ENCODE results near the gene PTTG1. TPM values are rescaled to one million over a fixed set of nuclear protein-coding genes. Genes with fewer than 3 reads are reported as not detected.

PTTG1 gene
- total RNA-seq (51.3 TPM), polyA plus RNA-seq (6.5 TPM)

GRCh38 chr5:160421625-160422258 lies at the start of gene PTTG1:
Gene PTTG1 (plus strand): TSS chr5:160421855. CDS start chr5:160422313, 458 bp downstream.
- WGBS, result under 1% methylated on average over 39 of the region's 39 CpGs
- Histone ChIP-seq H3K4me3 (ENCODE audit: low read depth, low read length) (peak within 1 kb of the TSS; percentile 66), H3K36me3 (ENCODE audit: insufficient read depth) (no peaks in the 10 kb centered on the region), H3K4me1 (ENCODE audit: insufficient read depth) (no peaks in the 10 kb centered on the region), H3K27ac (ENCODE audit: low read depth) (peak within 1 kb of the TSS; percentile 56)
- peak; percentile 91 for DNase-seq (ENCODE audit: extremely low spot score)

- no peak for DNase-seq (ENCODE audit: extremely low spot score)
- Histone ChIP-seq H3K36me3 (ENCODE audit: insufficient read depth) (no peaks in the 10 kb centered on the region), H3K27ac (ENCODE audit: low read depth) (no peak overlapping the region), H3K4me3 (ENCODE audit: low read depth, low read length) (no peak overlapping the region), H3K4me1 (ENCODE audit: insufficient read depth) (no peaks in the 10 kb centered on the region)
Observed at GRCh38 chr5:160375166-160375565, 46.5 kb upstream of the PTTG1 start.

DNA sequence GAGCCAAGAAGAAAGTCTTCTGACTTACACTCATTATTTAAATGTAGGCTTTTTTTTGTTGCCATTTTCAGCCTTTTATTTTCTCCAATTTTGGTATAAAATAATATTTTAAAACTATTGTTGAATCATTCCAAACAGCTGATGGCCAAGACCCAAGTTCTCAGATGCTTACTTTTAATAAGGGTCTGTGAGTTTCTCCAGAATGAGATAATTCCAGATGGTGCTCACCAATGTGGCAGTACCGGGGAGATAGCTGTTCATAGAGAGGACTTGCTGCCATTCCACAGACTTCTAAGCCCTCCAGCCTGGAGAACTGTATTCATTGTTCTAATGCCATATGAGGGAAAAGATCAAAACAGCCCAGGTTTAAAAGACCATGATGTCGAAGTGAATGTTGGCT lies 46.0 kb upstream of the PTTG1 start:
- WGBS, result 41% methylated on average over 2 of the region's 2 CpGs
- no peak for DNase-seq (ENCODE audit: extremely low spot score)
- Histone ChIP-seq H3K27ac (ENCODE audit: low read depth) (no peak overlapping the region), H3K4me3 (ENCODE audit: low read depth, low read length) (no peak overlapping the region), H3K36me3 (ENCODE audit: insufficient read depth) (no peaks in the 10 kb centered on the region), H3K4me1 (ENCODE audit: insufficient read depth) (no peaks in the 10 kb centered on the region)

- no peaks in the 10 kb centered on the region for H3K4me1 ChIP-seq (ENCODE audit: insufficient read depth)
- H3K27ac ChIP-seq (ENCODE audit: low read depth), result no peak overlapping the region
- DNase-seq (ENCODE audit: extremely low spot score), result no peak
- H3K4me3 ChIP-seq (ENCODE audit: low read depth, low read length), result no peak overlapping the region
- no peaks in the 10 kb centered on the region for H3K36me3 ChIP-seq (ENCODE audit: insufficient read depth)
Observed at GRCh38 chr5:160376416-160376815, 45.2 kb upstream of the PTTG1 start.

DNA sequence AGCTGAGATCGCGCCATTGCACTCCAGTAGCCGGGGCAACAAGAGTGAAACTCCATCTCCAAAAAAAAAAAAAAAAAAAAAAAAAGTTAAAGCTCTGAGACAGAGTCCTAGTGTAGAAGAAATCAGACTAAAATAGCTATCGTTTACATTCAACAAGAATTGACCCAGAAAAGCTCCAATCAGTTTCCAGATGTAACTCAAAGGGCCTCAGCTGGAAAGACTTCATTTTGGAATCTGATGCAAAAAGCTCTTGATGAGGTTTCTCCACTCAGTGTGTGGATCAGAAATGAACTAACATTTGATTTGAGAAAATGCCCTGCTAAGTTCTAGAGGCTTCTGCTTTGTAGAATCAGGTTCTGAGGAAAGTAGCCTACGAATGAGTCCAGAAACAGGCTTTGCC lies 44.0 kb upstream of the PTTG1 start:
- WGBS, result 76% methylated on average over 5 of the region's 5 CpGs
- Histone ChIP-seq H3K36me3 (ENCODE audit: insufficient read depth) (no peaks in the 10 kb centered on the region), H3K27ac (ENCODE audit: low read depth) (no peak overlapping the region), H3K4me1 (ENCODE audit: insufficient read depth) (no peaks in the 10 kb centered on the region), H3K4me3 (ENCODE audit: low read depth, low read length) (no peak overlapping the region)
- DNase-seq (ENCODE audit: extremely low spot score), result no peak

GRCh38 chr5:160378330-160378729 lies 43.3 kb upstream of the PTTG1 start:
- Histone ChIP-seq H3K4me1 (ENCODE audit: insufficient read depth) (no peaks in the 10 kb centered on the region), H3K27ac (ENCODE audit: low read depth) (no peak overlapping the region), H3K36me3 (ENCODE audit: insufficient read depth) (no peaks in the 10 kb centered on the region), H3K4me3 (ENCODE audit: low read depth, low read length) (no peak overlapping the region)
- 74% methylated on average over 2 of the region's 2 CpGs for WGBS
- no peak for DNase-seq (ENCODE audit: extremely low spot score)

GRCh38 chr5:160379511-160379910 lies 42.1 kb upstream of the PTTG1 start:
- Histone ChIP-seq H3K27ac (ENCODE audit: low read depth) (no peak overlapping the region), H3K36me3 (ENCODE audit: insufficient read depth) (no peaks in the 10 kb centered on the region), H3K4me1 (ENCODE audit: insufficient read depth) (no peaks in the 10 kb centered on the region), H3K4me3 (ENCODE audit: low read depth, low read length) (no peak overlapping the region)
- no peak for DNase-seq (ENCODE audit: extremely low spot score)
- WGBS, result 53% methylated on average over 4 of the region's 4 CpGs

DNA sequence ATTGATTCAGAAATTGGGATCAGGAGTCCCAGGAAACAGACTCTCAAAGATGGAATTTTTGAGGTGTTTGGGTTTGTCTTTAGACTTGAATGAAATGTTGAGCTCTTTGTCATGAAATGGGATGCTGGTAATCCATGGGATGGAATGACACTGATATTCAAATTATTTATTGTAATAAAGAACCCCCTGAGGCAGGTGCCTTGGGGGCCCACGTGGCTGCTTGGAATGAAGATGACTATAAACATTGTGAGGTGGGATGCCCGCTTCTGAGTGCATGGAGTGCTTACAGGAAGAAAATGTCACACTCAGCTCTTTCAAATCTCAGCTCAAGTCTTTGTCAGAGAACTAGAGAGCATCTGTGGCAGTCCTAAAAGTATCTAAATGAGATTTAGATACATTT lies 41.6 kb upstream of the PTTG1 start:
- H3K27ac ChIP-seq (ENCODE audit: low read depth), result no peak overlapping the region
- no peak for DNase-seq (ENCODE audit: extremely low spot score)
- H3K4me1 ChIP-seq (ENCODE audit: insufficient read depth), result no peaks in the 10 kb centered on the region
- H3K4me3 ChIP-seq (ENCODE audit: low read depth, low read length), result no peak overlapping the region
- WGBS, result 73% methylated on average over 2 of the region's 2 CpGs
- H3K36me3 ChIP-seq (ENCODE audit: insufficient read depth), result no peaks in the 10 kb centered on the region

DNA sequence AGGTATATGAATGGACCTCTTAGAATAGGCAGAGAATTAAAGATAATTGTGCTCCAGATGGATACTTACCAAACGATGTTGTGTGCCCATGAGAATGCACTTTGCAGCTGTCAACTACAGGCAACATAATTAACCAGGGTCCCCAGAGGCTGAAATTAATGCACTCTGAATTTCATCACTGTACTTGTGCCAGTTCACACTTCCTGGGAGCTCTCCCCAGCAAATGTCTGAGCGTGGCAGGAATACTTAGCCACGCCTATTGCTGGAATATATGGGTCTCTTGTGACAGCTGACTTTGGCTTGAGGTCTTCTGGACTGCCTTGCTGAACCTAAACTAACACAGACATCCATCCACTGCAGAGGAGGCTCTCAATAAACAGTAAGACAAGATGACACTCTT lies 39.3 kb upstream of the PTTG1 start:
- WGBS, result 63% methylated on average over 3 of the region's 3 CpGs
- no peaks in the 10 kb centered on the region for H3K4me1 ChIP-seq (ENCODE audit: insufficient read depth)
- no peaks in the 10 kb centered on the region for H3K36me3 ChIP-seq (ENCODE audit: insufficient read depth)
- H3K4me3 ChIP-seq (ENCODE audit: low read depth, low read length), result no peak overlapping the region
- no peak overlapping the region for H3K27ac ChIP-seq (ENCODE audit: low read depth)
- DNase-seq (ENCODE audit: extremely low spot score), result no peak

DNA sequence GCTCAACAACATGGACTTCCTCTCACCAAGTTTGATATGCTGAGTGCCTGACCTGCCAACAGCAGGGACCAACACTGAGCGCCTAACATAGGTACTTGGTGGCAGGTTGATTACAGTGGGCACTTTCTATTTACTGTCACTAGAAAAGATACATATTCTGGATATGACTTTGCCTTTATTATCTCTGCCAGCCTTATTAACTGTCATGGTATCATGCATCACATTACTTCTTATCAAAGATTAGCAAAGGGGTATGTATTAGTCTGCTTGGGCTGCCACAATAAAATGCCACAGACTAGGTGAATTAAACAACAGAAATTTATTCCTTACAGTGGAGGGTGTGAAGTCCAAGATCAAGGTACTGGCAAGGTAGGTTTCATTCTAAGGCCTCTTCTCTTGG lies 37.0 kb upstream of the PTTG1 start:
- H3K4me1 ChIP-seq (ENCODE audit: insufficient read depth), result no peaks in the 10 kb centered on the region
- no peak overlapping the region for H3K4me3 ChIP-seq (ENCODE audit: low read depth, low read length)
- H3K27ac ChIP-seq (ENCODE audit: low read depth), result no peak overlapping the region
- no peaks in the 10 kb centered on the region for H3K36me3 ChIP-seq (ENCODE audit: insufficient read depth)
- DNase-seq (ENCODE audit: extremely low spot score), result no peak
- WGBS, result 98% methylated on average over 1 of the region's 1 CpG

- DNase-seq (ENCODE audit: extremely low spot score), result no peak
- no peak overlapping the region for H3K4me3 ChIP-seq (ENCODE audit: low read depth, low read length)
- H3K36me3 ChIP-seq (ENCODE audit: insufficient read depth), result no peaks in the 10 kb centered on the region
- H3K27ac ChIP-seq (ENCODE audit: low read depth), result no peak overlapping the region
- no peaks in the 10 kb centered on the region for H3K4me1 ChIP-seq (ENCODE audit: insufficient read depth)
Observed at GRCh38 chr5:160385496-160385895, 36.2 kb upstream of the PTTG1 start.

GRCh38 chr5:160387445-160387844 lies 34.2 kb upstream of the PTTG1 start:
- no peak overlapping the region for H3K4me3 ChIP-seq (ENCODE audit: low read depth, low read length)
- 99% methylated on average over 1 of the region's 1 CpG for WGBS
- H3K27ac ChIP-seq (ENCODE audit: low read depth), result no peak overlapping the region
- no peaks in the 10 kb centered on the region for H3K36me3 ChIP-seq (ENCODE audit: insufficient read depth)
- DNase-seq (ENCODE audit: extremely low spot score), result no peak
- H3K4me1 ChIP-seq (ENCODE audit: insufficient read depth), result no peaks in the 10 kb centered on the region

DNA sequence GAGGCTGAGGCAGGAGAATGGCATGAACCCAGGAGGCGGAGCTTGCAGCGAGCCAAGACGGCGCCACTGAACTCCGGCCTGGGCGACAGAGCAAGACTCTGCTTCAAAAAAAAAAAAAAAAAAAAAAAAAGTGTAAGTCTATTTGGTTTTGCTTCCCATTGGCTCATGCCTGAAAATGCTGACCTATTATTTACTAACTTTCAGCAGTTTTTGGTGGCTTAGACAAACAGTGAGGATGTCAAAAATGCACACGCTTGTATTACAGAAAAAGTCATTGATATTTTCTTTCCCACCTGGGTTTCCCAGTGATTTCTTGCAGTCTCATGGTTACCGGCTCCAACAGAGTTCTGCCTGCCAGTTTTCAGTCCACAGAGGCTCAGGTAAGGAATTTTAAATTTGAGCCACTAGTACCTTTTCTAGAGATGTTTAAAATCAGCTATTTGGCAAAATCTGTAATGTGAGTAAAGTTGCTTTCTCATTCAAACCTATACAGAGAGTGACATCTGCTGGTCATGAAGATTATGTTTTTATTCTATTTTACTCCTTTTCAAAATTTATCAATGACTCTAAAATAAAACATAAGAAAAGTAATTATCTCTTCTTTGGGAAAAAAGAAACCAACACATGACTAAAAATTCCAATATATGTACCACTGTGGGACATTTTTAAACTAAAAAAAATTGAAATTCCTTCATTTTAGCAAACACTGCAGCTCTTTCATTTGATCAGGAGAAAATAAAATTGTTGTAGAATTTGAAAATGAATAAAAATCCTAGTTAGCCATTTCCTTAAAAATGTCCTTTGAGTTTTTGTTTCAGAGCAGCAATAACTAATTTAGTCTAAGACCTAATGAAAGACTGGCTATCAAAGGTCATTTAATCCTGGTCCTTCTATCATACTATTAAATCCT lies 30.6 kb upstream of the PTTG1 start:
- DNase-seq (ENCODE audit: extremely low spot score), result no peak
- WGBS, result 76% methylated on average over 8 of the region's 8 CpGs
- H3K4me3 ChIP-seq (ENCODE audit: low read depth, low read length), result no peak overlapping the region
- H3K36me3 ChIP-seq (ENCODE audit: insufficient read depth), result no peaks in the 10 kb centered on the region
- no peaks in the 10 kb centered on the region for H3K4me1 ChIP-seq (ENCODE audit: insufficient read depth)
- no peak overlapping the region for H3K27ac ChIP-seq (ENCODE audit: low read depth)

GRCh38 chr5:160395111-160395510 lies 26.5 kb upstream of the PTTG1 start:
- Histone ChIP-seq H3K27ac (ENCODE audit: low read depth) (no peak overlapping the region), H3K4me1 (ENCODE audit: insufficient read depth) (no peaks in the 10 kb centered on the region), H3K36me3 (ENCODE audit: insufficient read depth) (no peaks in the 10 kb centered on the region), H3K4me3 (ENCODE audit: low read depth, low read length) (no peak overlapping the region)
- DNase-seq (ENCODE audit: extremely low spot score), result no peak
- 92% methylated on average over 7 of the region's 7 CpGs for WGBS

Measured in urinary bladder (tissue), 4 donors.